Psoas muscle (tissue), 8 donors: ENCODE results near the gene MAML3. TPM values are rescaled to one million over a fixed set of nuclear protein-coding genes. Genes with fewer than 3 reads are reported as not detected.

Experiments used
- ATAC-seq, 4 donors: fragments of 200-7000 bp; cut with Tn5 transposase; one replicate each; pipeline ENCODE4 v1.9.1; 2020; ENCODE audit warnings: moderate library complexity in 3 of 4, mild to moderate bottlenecking in 2 of 4
- DNase-seq, 2 donors: peaks; one replicate each; pipeline ENCODE4 v3.0.0-alpha.2; 2020
- H3K27ac ChIP-seq: fragments of 200-600 bp; one replicate; pipeline ENCODE4 v1.8.0; 2022
- H3K27me3 ChIP-seq, 3 donors: fragments of 200-600 bp in 1 of 3; one replicate each; pipeline versions ENCODE4 v1.6.1 to v1.8.0; 2013 to 2022; ENCODE audit warnings: low read length in 2 of 3, mild to moderate bottlenecking in 2 of 3, moderate library complexity in 1 of 3; ENCODE audit not compliant: insufficient read depth in 3 of 3
- H3K36me3 ChIP-seq, 2 donors: fragments of 200-600 bp in 1 of 2; one replicate each; pipeline versions ENCODE4 v1.6.1 to v1.8.0; 2013 to 2022; ENCODE audit warnings: low read depth in 1 of 2, mild to moderate bottlenecking in 1 of 2, moderate library complexity in 1 of 2; ENCODE audit not compliant: insufficient read depth in 1 of 2
- H3K4me1 ChIP-seq: fragments of 200-600 bp; one replicate; pipeline ENCODE4 v1.8.0; 2022
- H3K4me3 ChIP-seq: fragments of 200-600 bp; one replicate; pipeline ENCODE4 v1.8.0; 2022; ENCODE audit warnings: mild to moderate bottlenecking
- H3K9me3 ChIP-seq: fragments of 200-600 bp; one replicate; pipeline ENCODE4 v1.8.0; 2022
- CTCF ChIP-seq: fragments of 200-600 bp; IDR thresholded peaks from one replicate; pipeline ENCODE4 v1.8.0; 2022; ENCODE audit warnings: antibody characterized with exemption
- WGBS, 3 donors: extraction: QIAGEN DNeasy Blood & Tissue Kit; methylation state at CpG; one replicate each; pipeline versions ENCODE4 v1.1.6 to v1.1.7; 2013; 5-methylcytosine and 5-hydroxymethylcytosine counted together
- intact Hi-C, 2 donors: fragments of 100-400 bp; cut with DNase I; formaldehyde crosslinking; loops; one replicate each; pipeline versions ENCODE4 v1.11.0 to v1.14.2; 2022
- polyA plus RNA-seq, 3 donors: library from polyadenylated mRNA; stranded (reverse); fragments of 200-250 nt; gene quantifications; one replicate each; pipeline ENCODE4 v1.2.3, GENCODE V29; 2013
- total RNA-seq, 4 donors: library from RNA; stranded (reverse); fragmentation: NEBNext Ultra II Directional in 2 of 4; extraction: Animal tissue kit (Norgen Biotek cat#: 25700) in 2 of 4; gene quantifications; one replicate each; pipeline versions ENCODE4 v1.2.1 to v1.2.4, GENCODE V29; 2021 to 2023
- donor health status: healthy with polysubstance abuse.
- donor health status: DM: no; HTN: no; CAD: no; lungs with moderate emphysema.
- donor health status: Bipolar disorder and iron deficiency.
- donor health status: healthy.
- donor health status: DM: yes; HTN: yes; CAD: no.
- donor health status: DM: no; HTN: no; CAD: no.
- donor health status: DM: no; HTN: no; CAD: no.
- donor health status: DM: yes; HTN: yes; CAD: no.

Gene MAML3
- total and polyA plus RNA-seq, 7 donors, result 0.43 to 2.7 (median 0.74) TPM

- intact Hi-C loops, result no loop called here
- no peak for DNase-seq
- no peaks in the 10 kb centered on the region for H3K9me3 ChIP-seq
- H3K27me3 ChIP-seq, result no peaks in the 10 kb centered on the region
- no peak for TF ChIP-seq CTCF
- 87 to 96% (median 88%) methylated on average over 3 of the region's 3 CpGs for WGBS, 3 donors
- ATAC-seq, result no peak
- H3K4me3 ChIP-seq, result no peak overlapping the region
- H3K4me1 ChIP-seq, result no peaks in the 10 kb centered on the region
- H3K36me3 ChIP-seq, result peaks cover 0 to 7% of the 10 kb centered on the region in 2 donors
- no peak overlapping the region for H3K27ac ChIP-seq
These were observed 427.4 kb downstream of the MAML3 start for GRCh38 chr4:139726615-139727014.

- 90 to 98% (median 97%) methylated on average over 2 of the region's 2 CpGs for WGBS, 3 donors
- Histone ChIP-seq H3K27me3 (no peaks in the 10 kb centered on the region), H3K36me3 (peaks cover 0 to 7% of the 10 kb centered on the region in 2 donors), H3K4me3 (no peak overlapping the region), H3K9me3 (no peaks in the 10 kb centered on the region), H3K27ac (no peak overlapping the region), H3K4me1 (no peaks in the 10 kb centered on the region)
- ATAC-seq (no peak), DNase-seq (no peak)
- intact Hi-C loops, result no loop called here
- TF ChIP-seq CTCF, result no peak
These were observed 428.7 kb downstream of the MAML3 start for GRCh38 chr4:139725236-139725635.

GRCh38 chr4:139721789-139722188 is 432.2 kb downstream of the MAML3 start:
- Histone ChIP-seq H3K4me3 (no peak overlapping the region), H3K4me1 (no peaks in the 10 kb centered on the region), H3K9me3 (no peaks in the 10 kb centered on the region), H3K36me3 (peaks cover 0 to 7% of the 10 kb centered on the region in 2 donors), H3K27me3 (no peaks in the 10 kb centered on the region), H3K27ac (no peak overlapping the region)
- intact Hi-C loops, result no loop called here
- DNase-seq, result no peak
- TF ChIP-seq CTCF, result no peak
- WGBS, 3 donors, result 52 to 84% (median 63%) methylated on average over 4 of the region's 4 CpGs
- no peak for ATAC-seq

- H3K36me3 ChIP-seq, result peaks cover 0 to 5% of the 10 kb centered on the region in 2 donors
- no peak for ATAC-seq
- TF ChIP-seq CTCF, result no peak
- no peak overlapping the region for H3K4me3 ChIP-seq
- no peaks in the 10 kb centered on the region for H3K9me3 ChIP-seq
- intact Hi-C loops, result no loop called here
- no peak for DNase-seq
- H3K4me1 ChIP-seq, result peaks cover 7% of the 10 kb centered on the region
- no peak overlapping the region for H3K27ac ChIP-seq
- WGBS, 3 donors, result 74 to 79% (median 78%) methylated on average over 6 of the region's 6 CpGs
- H3K27me3 ChIP-seq, result no peaks in the 10 kb centered on the region
These were observed 433.2 kb downstream of the MAML3 start for GRCh38 chr4:139720806-139721205.

- Histone ChIP-seq H3K27ac (no peak overlapping the region), H3K36me3 (no peaks in the 10 kb centered on the region), H3K4me3 (no peak overlapping the region), H3K4me1 (peaks cover 13% of the 10 kb centered on the region), H3K27me3 (no peaks in the 10 kb centered on the region), H3K9me3 (no peaks in the 10 kb centered on the region)
- 92 to 96% (median 94%) methylated on average over 16 of the region's 16 CpGs for WGBS, 3 donors
- no peak for ATAC-seq
- DNase-seq, result no peak
- intact Hi-C loops, result no loop called here
- TF ChIP-seq CTCF, result no peak
These were observed 434.4 kb downstream of the MAML3 start for GRCh38 chr4:139719381-139720101.
